PFSK-1 (cell line): ENCODE measurements around the gene JMJD7.

Experiments
- FOXP2 ChIP-seq: optimal IDR thresholded peaks from 2 replicates; pipeline ENCODE3; 2011; ENCODE audit warnings: borderline replicate concordance, control low read depth, inconsistent platforms; ENCODE audit not compliant: insufficient read depth; ENCODE audit errors: extremely low read length, extremely low read depth
- POLR2AphosphoS5 ChIP-seq: IDR thresholded peaks from 2 replicates; pipeline ENCODE4 v1.6.1; 2012; ENCODE audit warnings: low read depth, mild to moderate bottlenecking, control low read depth, low read length, moderate library complexity
- REST ChIP-seq, 2 experiments: IDR thresholded peaks; 2 replicates each; pipeline versions ENCODE4 v1.6.1 to v1.8.0; 2011 to 2012; ENCODE audit warnings: low read depth in 2 of 2, low read length in 2 of 2, control low read depth in 1 of 2, inconsistent platforms in 1 of 2, mild to moderate bottlenecking in 1 of 2, moderate library complexity in 1 of 2; ENCODE audit not compliant: insufficient read depth in 1 of 2
- SIN3A ChIP-seq: IDR thresholded peaks from 2 replicates; pipeline ENCODE4 v1.6.1; 2012; ENCODE audit warnings: mild to moderate bottlenecking, low read length, moderate library complexity, borderline replicate concordance; ENCODE audit not compliant: insufficient read depth
- TAF1 ChIP-seq: IDR thresholded peaks from 2 replicates; pipeline ENCODE4 v1.6.1; 2012; ENCODE audit warnings: low read length, control low read depth, borderline replicate concordance; ENCODE audit not compliant: insufficient read depth

Gene JMJD7

GRCh38 chr15:41814534-41814933 lies 13.4 kb upstream of the JMJD7 start:
- no peak for TF ChIP-seq SIN3A
- TF ChIP-seq REST (IDR thresholded peaks at IDR 0.05; ENCODE audit: insufficient read depth in 1 of 2, low read depth in 2 of 2, low read length in 2 of 2) = no peak
- no peak for TF ChIP-seq FOXP2
- TF ChIP-seq TAF1 = no peak
- TF ChIP-seq POLR2AphosphoS5 = no peak

GRCh38 chr15:41816788-41817187 lies 11.1 kb upstream of the JMJD7 start:
- no peak for TF ChIP-seq REST (IDR thresholded peaks at IDR 0.05; ENCODE audit: insufficient read depth in 1 of 2, low read depth in 2 of 2, low read length in 2 of 2)
- TF ChIP-seq TAF1 = no peak
- TF ChIP-seq FOXP2 = no peak

GRCh38 chr15:41817327-41817726 lies 10.6 kb upstream of the JMJD7 start:
- no peak for TF ChIP-seq REST (IDR thresholded peaks at IDR 0.05; ENCODE audit: insufficient read depth in 1 of 2, low read depth in 2 of 2, low read length in 2 of 2)
- TF ChIP-seq TAF1 = no peak
- TF ChIP-seq SIN3A = no peak
- TF ChIP-seq POLR2AphosphoS5 = no peak
- TF ChIP-seq FOXP2 = no peak

GRCh38 chr15:41817781-41818180 lies 10.1 kb upstream of the JMJD7 start:
- TF ChIP-seq SIN3A (no peak), REST (IDR thresholded peaks at IDR 0.05; ENCODE audit: insufficient read depth in 1 of 2, low read depth in 2 of 2, low read length in 2 of 2) (no peak), POLR2AphosphoS5 (no peak), TAF1 (no peak), FOXP2 (no peak)

GRCh38 chr15:41819455-41820050 lies 8.3 kb upstream of the JMJD7 start:
- no peak for TF ChIP-seq FOXP2
- no peak for TF ChIP-seq TAF1
